HepG2 (cell line): Measurements from ENCODE around the gene UGT1A8. TPM values are rescaled to one million over a fixed set of nuclear protein-coding genes. Genes with fewer than 3 reads are reported as not detected.

Experiments
- IKZF4 ChIP-seq: sonication (generic); formaldehyde crosslinking; IDR thresholded peaks from 2 replicates; pipeline ENCODE4 v1.5.1; 2020; ENCODE audit warnings: borderline replicate concordance, mild to moderate bottlenecking, low read depth, missing genetic modification reagents; ENCODE audit errors: not compliant biosample characterization
- POGK ChIP-seq: sonication (generic); formaldehyde crosslinking; conservative IDR thresholded peaks from 2 replicates; pipeline ENCODE4 v1.8.0; 2022; ENCODE audit warnings: mild to moderate bottlenecking, moderate library complexity, missing genetic modification reagents
- ZBTB21 ChIP-seq: sonication (generic); formaldehyde crosslinking; IDR thresholded peaks from 2 replicates; pipeline ENCODE4 v1.4.0; 2020; ENCODE audit warnings: missing genetic modification reagents
- ZNF296 ChIP-seq: sonication (generic); formaldehyde crosslinking; conservative IDR thresholded peaks from 2 replicates; pipeline ENCODE4 v1.5.0; 2020; ENCODE audit warnings: mild to moderate bottlenecking, missing genetic modification reagents
- ZNF317 ChIP-seq: sonication (generic); formaldehyde crosslinking; IDR thresholded peaks from 2 replicates; pipeline ENCODE4 v1.5.0; 2020; ENCODE audit warnings: mild to moderate bottlenecking, missing genetic modification reagents
- ZNF552 ChIP-seq: sonication (generic); formaldehyde crosslinking; IDR thresholded peaks from 2 replicates; pipeline ENCODE4 v1.9.0; 2022; ENCODE audit warnings: missing genetic modification reagents, mild to moderate bottlenecking, borderline replicate concordance
- ZNF597 ChIP-seq: sonication (generic); formaldehyde crosslinking; IDR thresholded peaks from 2 replicates; pipeline ENCODE4 v1.5.0; 2020; ENCODE audit warnings: missing genetic modification reagents
- polyA plus RNA-seq, 8 experiments: library from polyadenylated mRNA; depleted of rRNA in 3 of 8; stranded (reverse) in 7 of 8; unstranded in 1 of 8; fragments of >200 nt; fragmentation: Illumina TruSeq in 4 of 8; extraction: Trizol in 4 of 8; gene quantifications; 2 replicates each; pipeline versions ENCODE4 v1.2.1 to v1.2.3, GENCODE V29; 2011 to 2016; ENCODE audit warnings: low read depth in 4 of 8, missing spikeins in 1 of 8, mixed read lengths in 1 of 8; ENCODE audit not compliant: insufficient read depth in 1 of 8
- total RNA-seq, 5 experiments: library from RNA; depleted of rRNA; stranded (reverse); fragments of >200 nt; fragmentation: Illumina TruSeq; extraction: Trizol; gene quantifications; 2 replicates each; pipeline ENCODE4 v1.2.3, GENCODE V29; 2016; ENCODE audit warnings: low read depth in 1 of 5
- TF ChIP-seq, protein P1 (sequence below): sonication (generic); formaldehyde crosslinking; IDR thresholded peaks from 2 replicates; pipeline ENCODE4 v1.4.0; 2020; ENCODE audit warnings: low read depth, missing genetic modification reagents

The UGT1A8 gene
- total and polyA plus RNA-seq, 2 of the 13 experiments (the other 11 are each of a cell fraction or from before 2014, with no cell fraction given) = not detected

GRCh38 chr2:233819884-233820773 lies 202.7 kb downstream of the UGT1A8 start (continued):
- TF ChIP-seq ZNF597 (CRISPR knock-in tag) (no peak), ZNF552 (CRISPR knock-in tag) (no peak), ZNF296 (CRISPR knock-in tag) (no peak), ZBTB21 (CRISPR knock-in tag) (no peak), ZNF317 (no peak), POGK (CRISPR knock-in tag) (no peak), IKZF4 (CRISPR knock-in tag) (no peak)
- TF ChIP-seq, protein P1, sequence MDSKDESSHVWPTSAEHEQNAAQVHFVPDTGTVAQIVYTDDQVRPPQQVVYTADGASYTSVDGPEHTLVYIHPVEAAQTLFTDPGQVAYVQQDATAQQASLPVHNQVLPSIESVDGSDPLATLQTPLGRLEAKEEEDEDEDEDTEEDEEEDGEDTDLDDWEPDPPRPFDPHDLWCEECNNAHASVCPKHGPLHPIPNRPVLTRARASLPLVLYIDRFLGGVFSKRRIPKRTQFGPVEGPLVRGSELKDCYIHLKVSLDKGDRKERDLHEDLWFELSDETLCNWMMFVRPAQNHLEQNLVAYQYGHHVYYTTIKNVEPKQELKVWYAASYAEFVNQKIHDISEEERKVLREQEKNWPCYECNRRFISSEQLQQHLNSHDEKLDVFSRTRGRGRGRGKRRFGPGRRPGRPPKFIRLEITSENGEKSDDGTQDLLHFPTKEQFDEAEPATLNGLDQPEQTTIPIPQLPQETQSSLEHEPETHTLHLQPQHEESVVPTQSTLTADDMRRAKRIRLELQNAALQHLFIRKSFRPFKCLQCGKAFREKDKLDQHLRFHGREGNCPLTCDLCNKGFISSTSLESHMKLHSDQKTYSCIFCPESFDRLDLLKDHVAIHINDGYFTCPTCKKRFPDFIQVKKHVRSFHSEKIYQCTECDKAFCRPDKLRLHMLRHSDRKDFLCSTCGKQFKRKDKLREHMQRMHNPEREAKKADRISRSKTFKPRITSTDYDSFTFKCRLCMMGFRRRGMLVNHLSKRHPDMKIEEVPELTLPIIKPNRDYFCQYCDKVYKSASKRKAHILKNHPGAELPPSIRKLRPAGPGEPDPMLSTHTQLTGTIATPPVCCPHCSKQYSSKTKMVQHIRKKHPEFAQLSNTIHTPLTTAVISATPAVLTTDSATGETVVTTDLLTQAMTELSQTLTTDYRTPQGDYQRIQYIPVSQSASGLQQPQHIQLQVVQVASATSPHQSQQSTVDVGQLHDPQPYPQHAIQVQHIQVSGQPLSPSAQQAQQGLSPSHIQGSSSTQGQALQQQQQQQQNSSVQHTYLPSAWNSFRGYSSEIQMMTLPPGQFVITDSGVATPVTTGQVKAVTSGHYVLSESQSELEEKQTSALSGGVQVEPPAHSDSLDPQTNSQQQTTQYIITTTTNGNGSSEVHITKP (CRISPR knock-in tag) = no peak
